Measurements from ENCODE around the gene UBE2N.

Gene UBE2N

GRCh38 chr12:93441617-93442410 lies at the start of gene UBE2N:
Gene UBE2N (minus strand): TSS chr12:93441947. CDS start chr12:93441884, 63 bp downstream.
- DNase-seq (ENCODE audit: low read depth, low spot score), result peak; percentile 75

GRCh38 chr12:93484315-93484981 lies 42.7 kb upstream of the UBE2N start:
- no peak for DNase-seq (ENCODE audit: low read depth, low spot score)

- no peak for DNase-seq (ENCODE audit: low read depth, low spot score)
Measured at GRCh38 chr12:93483151-93483807, 41.5 kb upstream of the UBE2N start.

- DNase-seq (ENCODE audit: low read depth, low spot score), result no peak
Measured at GRCh38 chr12:93482721-93483120, 41.0 kb upstream of the UBE2N start.

- no peak for DNase-seq (ENCODE audit: low read depth, low spot score)
Measured at GRCh38 chr12:93476555-93476954, 34.8 kb upstream of the UBE2N start.

GRCh38 chr12:93469386-93469785 lies 27.6 kb upstream of the UBE2N start:
- DNase-seq (ENCODE audit: low read depth, low spot score), result no peak

- DNase-seq (ENCODE audit: low read depth, low spot score), result no peak
Measured at GRCh38 chr12:93468008-93468371, 26.2 kb upstream of the UBE2N start.

- DNase-seq (ENCODE audit: low read depth, low spot score), result peak; percentile 74
Measured at GRCh38 chr12:93467351-93468007, 25.7 kb upstream of the UBE2N start, which contains the start of gene MRPL42. Gene MRPL42 (plus strand): TSS chr12:93467514. CDS start chr12:93469286, 1,772 bp downstream.

GRCh38 chr12:93466625-93467350 lies 25.0 kb upstream of the UBE2N start:
- no peak for DNase-seq (ENCODE audit: low read depth, low spot score)

- DNase-seq (ENCODE audit: low read depth, low spot score), result no peak
Measured at GRCh38 chr12:93465841-93466240, 24.1 kb upstream of the UBE2N start.

GRCh38 chr12:93461503-93461902 lies 19.8 kb upstream of the UBE2N start:
- DNase-seq (ENCODE audit: low read depth, low spot score), result no peak

GRCh38 chr12:93460902-93461301 lies 19.2 kb upstream of the UBE2N start:
- DNase-seq (ENCODE audit: low read depth, low spot score), result no peak

GRCh38 chr12:93460003-93460402 lies 18.3 kb upstream of the UBE2N start:
- no peak for DNase-seq (ENCODE audit: low read depth, low spot score)

- no peak for DNase-seq (ENCODE audit: low read depth, low spot score)
Measured at GRCh38 chr12:93459097-93459496, 17.4 kb upstream of the UBE2N start.

GRCh38 chr12:93456077-93456476 lies 14.3 kb upstream of the UBE2N start:
- DNase-seq (ENCODE audit: low read depth, low spot score), result no peak

- no peak for DNase-seq (ENCODE audit: low read depth, low spot score)
Measured at GRCh38 chr12:93453633-93454032, 11.9 kb upstream of the UBE2N start.

- DNase-seq (ENCODE audit: low read depth, low spot score), result no peak
Measured at GRCh38 chr12:93451423-93452158, 9.8 kb upstream of the UBE2N start.

GRCh38 chr12:93449277-93449676 lies 7.5 kb upstream of the UBE2N start:
- no peak for DNase-seq (ENCODE audit: low read depth, low spot score)

- no peak for DNase-seq (ENCODE audit: low read depth, low spot score)
Measured at GRCh38 chr12:93448796-93449195, 7.0 kb upstream of the UBE2N start.

- DNase-seq (ENCODE audit: low read depth, low spot score), result no peak
Measured at GRCh38 chr12:93447555-93448290, 6.0 kb upstream of the UBE2N start.
